HepG2 (cell line): ENCODE data around the gene PIEZO1.

ENCODE experiments used
- CTCF ChIP-seq: sonication (generic); formaldehyde crosslinking; IDR thresholded peaks from 2 replicates; pipeline ENCODE4 v1.5.0; 2020; ENCODE audit warnings: mild to moderate bottlenecking, missing genetic modification reagents, moderate library complexity
- HNRNPL ChIP-seq: fragments of 200-400 bp; formaldehyde crosslinking; IDR thresholded peaks from 2 replicates; pipeline ENCODE4 v1.6.1; 2017; ENCODE audit warnings: mild to moderate bottlenecking, low read depth, low read length
- JUN ChIP-seq: sonication (generic); formaldehyde crosslinking; IDR thresholded peaks from 2 replicates; pipeline ENCODE4 v1.4.0; 2020; ENCODE audit warnings: mild to moderate bottlenecking, missing genetic modification reagents
- KMT2A ChIP-seq: sonication (generic); formaldehyde crosslinking; IDR thresholded peaks from 2 replicates; pipeline ENCODE4 v1.4.0; 2020; ENCODE audit warnings: missing genetic modification reagents
- MAFK ChIP-seq, 2 experiments: IDR thresholded peaks in 1 of 2; conservative IDR thresholded peaks in 1 of 2; 2 replicates each; pipeline ENCODE4 v1.6.1; 2011; ENCODE audit warnings: improper control_type of control experiment in 2 of 2, low read length in 2 of 2
- PHF8 ChIP-seq: sonication (generic); formaldehyde crosslinking; IDR thresholded peaks from 2 replicates; pipeline ENCODE4 v1.5.0; 2020; ENCODE audit warnings: missing genetic modification reagents
- POLR2A ChIP-seq, 2 experiments: IDR thresholded peaks; 2 replicates each; pipeline ENCODE4 v1.6.1; 2011; ENCODE audit warnings: low read depth in 2 of 2, low read length in 2 of 2, mild to moderate bottlenecking in 1 of 2, moderate library complexity in 1 of 2; ENCODE audit not compliant: insufficient read depth in 1 of 2
- POLR2AphosphoS5 ChIP-seq: IDR thresholded peaks from 2 replicates; pipeline ENCODE4 v1.6.1; 2012; ENCODE audit warnings: low read depth, low read length
- PREB ChIP-seq: sonication (generic); formaldehyde crosslinking; IDR thresholded peaks from 2 replicates; pipeline ENCODE4 v1.4.0; 2020; ENCODE audit warnings: missing genetic modification reagents
- SETDB1 ChIP-seq: sonication (generic); formaldehyde crosslinking; IDR thresholded peaks from 2 replicates; pipeline ENCODE4 v1.5.1; 2020; ENCODE audit warnings: missing genetic modification reagents, mild to moderate bottlenecking, borderline replicate concordance
- SP1 ChIP-seq, 2 experiments: fragments of 450-650 bp in 1 of 2; sonication (generic) in 1 of 2; formaldehyde crosslinking in 1 of 2; IDR thresholded peaks; 2 replicates each; pipeline versions ENCODE4 v1.4.0 to v1.6.1; 2016 to 2020; ENCODE audit warnings: missing genetic modification reagents in 1 of 2
- ZNF652 ChIP-seq: IDR thresholded peaks from 2 replicates; pipeline ENCODE4 v1.6.1; 2016; ENCODE audit warnings: low read depth, borderline replicate concordance

GRCh38 chr16:88764080-88764479 lies 20.9 kb downstream of the PIEZO1 start:
- TF ChIP-seq ZNF652 (CRISPR knock-in tag) (no peak), MAFK (conservative IDR thresholded peaks at IDR 0.05 in 1 of 2, IDR thresholded peaks at IDR 0.05 in 1 of 2; ENCODE audit: low read length in 2 of 2) (no peak), POLR2A (IDR thresholded peaks at IDR 0.05; ENCODE audit: insufficient read depth in 1 of 2, low read depth in 2 of 2, low read length in 2 of 2) (no peak), KMT2A (no peak), CTCF (no peak), PREB (CRISPR knock-in tag) (no peak), POLR2AphosphoS5 (no peak), HNRNPL (no peak), SETDB1 (CRISPR knock-in tag) (no peak), JUN (no peak), SP1 (IDR thresholded peaks at IDR 0.05) (no peak), SP1 (CRISPR knock-in tag; IDR thresholded peaks at IDR 0.05) (no peak), PHF8 (CRISPR knock-in tag) (peak; percentile 13; the same call in 1 of the 2 replicates)
